ENCODE results near the gene PROSER2.
A peak's percentile ranks its signal among the peaks of the same experiment; 100 is the strongest.

PROSER2 gene

DNA sequence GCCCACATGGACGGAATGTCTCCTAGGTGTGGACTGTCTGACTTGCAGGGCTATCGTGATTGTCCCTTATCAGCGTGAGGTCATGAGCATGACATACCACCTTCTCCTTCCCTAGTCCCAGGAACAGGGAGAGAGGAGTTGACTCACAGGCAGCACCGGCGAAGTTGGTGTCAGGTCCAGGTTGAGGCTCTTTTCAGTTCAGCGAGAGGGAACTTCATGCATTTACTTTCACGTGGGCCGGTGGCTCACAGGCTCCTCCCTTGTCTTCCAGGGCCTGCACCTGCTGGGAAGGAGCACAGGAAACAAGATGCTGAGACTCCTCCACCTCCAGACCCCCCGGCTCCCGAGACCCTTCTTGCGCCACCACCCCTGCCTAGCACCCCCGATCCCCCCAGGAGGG, 46.1 kb downstream of the PROSER2 start:
- no peak for DNase-seq (ENCODE audit: low read depth in 2 of 2)

DNA sequence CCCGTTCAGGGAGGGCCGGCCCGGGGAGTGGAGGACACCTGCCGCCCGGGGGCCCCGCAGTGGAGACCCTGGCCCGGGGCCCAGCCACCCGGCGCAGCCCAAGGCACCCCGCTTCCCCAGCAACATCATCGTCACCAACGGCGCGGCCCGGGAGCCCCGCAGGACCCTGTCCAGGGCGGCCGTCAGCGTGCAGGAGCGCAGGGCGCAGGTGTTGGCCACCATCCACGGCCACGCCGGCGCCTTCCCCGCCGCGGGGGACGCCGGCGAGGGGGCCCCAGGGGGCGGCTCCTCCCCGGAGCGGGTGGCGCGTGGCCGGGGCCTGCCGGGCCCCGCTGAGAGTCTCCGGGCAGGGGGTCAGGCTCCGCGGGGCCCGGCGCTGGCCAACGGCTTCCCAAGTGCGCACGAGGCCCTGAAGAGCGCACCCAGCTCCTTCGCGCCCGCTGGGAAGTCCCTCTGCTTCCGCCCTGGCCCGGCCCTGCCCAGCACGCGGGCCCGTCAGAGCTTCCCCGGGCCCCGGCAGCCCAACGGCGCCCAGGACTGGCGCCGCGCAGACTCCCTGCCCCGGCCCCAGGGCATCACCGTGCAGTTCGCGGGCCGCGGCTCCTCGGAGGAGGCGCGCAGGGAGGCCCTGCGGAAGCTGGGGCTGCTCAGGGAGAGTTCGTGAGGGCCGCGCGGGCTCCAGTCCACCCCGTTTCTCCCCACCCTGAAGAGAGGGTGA, 46.7 kb downstream of the PROSER2 start:
- no peak for DNase-seq (ENCODE audit: low read depth in 2 of 2)

DNA sequence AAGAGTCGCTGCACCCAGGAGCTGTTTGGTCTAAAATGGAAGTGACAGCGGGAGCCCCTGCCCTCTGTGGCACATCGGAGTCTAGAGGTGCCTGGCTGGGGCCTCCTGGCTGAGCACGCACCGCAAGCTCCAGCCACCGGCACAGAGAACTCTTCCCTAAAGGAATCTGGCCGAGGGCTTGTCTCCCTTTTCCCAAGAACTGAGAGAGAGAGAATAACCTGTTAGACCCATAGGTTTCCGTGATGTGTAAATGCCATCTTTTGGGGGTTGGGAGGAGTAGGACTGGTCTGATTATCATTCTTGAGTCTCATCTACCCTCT, 47.3 kb downstream of the PROSER2 start:
- no peak for DNase-seq (ENCODE audit: low read depth in 2 of 2)

DNA sequence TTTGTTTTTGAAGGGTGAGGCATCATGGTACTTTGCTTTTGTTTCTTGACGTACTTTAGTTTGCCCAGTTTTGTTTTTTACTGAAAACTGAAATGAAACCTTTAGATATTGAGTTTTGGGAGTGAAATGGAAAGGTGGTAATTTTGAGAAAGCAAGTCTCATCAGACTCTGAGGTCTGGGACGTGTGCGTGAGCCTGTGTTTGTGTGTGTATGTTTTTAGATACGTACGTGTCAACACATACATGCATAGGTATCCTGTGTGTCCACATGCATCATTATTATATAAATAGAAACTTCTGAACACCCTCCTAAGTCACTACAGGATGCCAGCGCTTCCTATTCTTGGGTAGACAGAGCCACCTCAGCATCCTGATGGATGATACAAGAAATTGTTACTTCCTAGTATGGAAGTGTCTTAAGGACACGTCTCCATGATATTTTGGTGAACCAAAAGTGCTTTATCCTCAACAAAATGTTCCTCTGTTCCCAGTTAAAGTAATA, 47.8 kb downstream of the PROSER2 start:
- DNase-seq (ENCODE audit: low read depth in 2 of 2), result no peak

DNA sequence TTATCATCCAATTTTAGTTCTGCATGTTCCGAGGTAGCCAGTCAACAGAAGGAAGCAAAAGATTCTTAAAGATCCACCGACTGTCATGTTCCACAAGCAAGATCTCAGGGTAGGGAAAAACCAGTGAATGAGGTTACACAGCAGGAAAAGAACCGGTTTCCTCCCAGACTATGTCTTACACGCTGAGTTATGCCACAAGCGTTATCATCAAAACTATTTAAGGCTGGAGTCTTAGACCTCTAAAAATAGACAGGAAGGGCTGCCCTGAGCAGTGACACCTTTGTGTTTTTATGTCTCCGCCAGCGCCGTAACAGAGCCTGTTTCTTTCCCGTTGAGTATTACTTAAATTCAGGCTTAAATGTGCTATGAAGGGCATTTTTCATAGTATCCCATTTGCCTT, 48.3 kb downstream of the PROSER2 start:
- no peak for DNase-seq (ENCODE audit: low read depth in 2 of 2)

DNA sequence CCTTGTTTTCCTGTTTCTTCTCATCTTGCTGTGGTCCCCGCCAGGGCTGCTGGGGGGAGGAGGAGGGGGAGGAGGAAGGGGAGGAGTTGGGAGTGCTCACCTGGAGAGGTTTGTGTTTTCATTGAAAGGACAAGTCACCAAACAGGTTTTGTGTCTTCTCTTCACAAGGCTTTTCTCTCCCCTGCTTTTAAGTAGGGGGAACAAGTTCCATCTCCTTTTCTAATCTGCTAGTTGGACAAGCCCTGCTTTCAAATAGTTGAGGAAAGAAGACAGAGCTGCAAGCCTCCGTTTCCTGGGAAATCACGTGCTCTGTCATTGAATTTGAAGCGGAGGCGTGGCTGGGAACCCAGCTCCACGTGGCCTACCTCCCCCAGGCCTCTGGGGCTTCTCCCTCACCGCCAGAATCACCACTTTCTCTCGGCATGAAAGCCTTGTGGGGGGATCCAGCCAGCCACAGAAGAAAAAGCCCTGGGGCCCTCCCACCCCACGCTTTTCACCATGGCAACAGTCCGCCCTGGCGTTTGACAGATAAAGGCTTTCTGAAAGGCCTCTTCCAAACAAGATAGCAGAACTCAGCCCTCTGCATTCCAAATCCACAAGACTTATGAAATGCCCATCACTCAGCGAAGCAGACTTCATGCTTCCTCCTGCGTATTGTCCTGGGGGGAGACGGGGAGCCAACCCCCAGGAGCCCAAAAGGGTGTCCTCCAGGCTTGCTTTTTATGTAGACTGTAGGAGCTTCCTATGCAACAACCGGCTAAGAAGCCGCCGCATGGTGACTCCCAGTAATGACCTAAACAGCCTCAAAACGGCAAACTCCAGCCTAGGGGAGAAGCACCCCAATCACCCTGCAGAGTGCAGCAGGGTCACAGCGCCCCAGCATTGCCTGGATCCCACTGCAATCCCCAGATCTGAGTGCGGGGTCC, 51.7 kb downstream of the PROSER2 start:
- peak; percentile 18 to 37 for DNase-seq (ENCODE audit: low read depth in 2 of 2)

DNA sequence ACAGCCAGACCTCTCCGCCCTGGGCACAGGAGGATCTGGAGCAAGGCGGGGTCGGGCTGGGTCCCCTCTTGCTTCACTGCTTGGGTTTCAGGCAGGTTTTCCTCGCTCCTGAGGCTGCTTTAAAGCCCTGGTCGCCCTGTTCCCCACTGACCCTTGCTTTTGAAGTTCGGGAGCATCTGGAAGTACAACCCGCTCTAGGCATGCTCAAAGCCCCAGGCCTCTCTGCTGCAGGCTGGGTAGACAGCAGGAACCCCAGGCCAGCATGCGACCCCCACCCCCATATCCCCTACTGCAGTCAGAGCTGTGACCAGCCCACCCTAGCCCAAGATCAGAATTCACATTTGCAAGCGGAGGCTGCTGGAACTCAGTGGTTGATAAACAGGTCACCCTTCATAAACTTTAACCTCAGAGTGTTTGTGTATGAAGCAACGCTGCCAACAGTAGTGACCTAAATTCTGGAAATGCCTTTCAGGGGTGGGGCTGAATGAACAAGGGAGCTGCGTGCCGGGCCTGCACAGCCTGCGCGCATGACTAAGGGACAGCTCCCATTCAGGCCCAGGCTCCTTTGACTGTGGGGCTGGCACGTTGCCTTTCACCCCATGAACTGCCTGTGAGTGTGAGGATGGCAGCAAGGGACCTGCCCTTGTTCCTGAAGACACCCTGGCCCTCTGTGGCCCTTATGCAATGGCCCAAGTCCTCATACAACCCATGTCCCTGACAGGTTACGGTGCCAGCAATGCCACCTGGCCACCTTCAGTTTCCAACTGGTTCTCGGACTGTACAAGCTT, 52.5 kb downstream of the PROSER2 start:
- DNase-seq (ENCODE audit: low read depth in 2 of 2), result no peak

DNA sequence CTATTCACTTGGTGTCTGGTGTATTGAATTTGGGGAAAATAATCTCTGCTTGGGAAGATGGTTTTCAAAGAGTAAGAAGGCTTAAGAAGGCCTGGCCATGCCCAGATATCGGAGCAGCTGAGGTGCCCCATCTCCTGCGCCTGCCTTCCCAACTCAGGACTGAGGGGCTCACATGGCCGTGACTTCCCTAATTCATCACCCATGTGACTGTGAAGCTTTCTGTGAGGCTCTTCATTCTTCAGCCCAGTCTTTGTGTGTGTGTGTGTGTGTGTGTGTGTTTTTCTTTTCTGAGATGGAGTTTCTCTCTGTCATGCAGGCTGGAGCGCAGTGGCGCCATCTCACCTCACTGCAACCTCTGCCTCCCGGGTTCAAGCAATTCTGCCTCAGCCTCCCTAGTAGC, 53.2 kb downstream of the PROSER2 start:
- no peak for DNase-seq (ENCODE audit: low read depth in 2 of 2)

DNA sequence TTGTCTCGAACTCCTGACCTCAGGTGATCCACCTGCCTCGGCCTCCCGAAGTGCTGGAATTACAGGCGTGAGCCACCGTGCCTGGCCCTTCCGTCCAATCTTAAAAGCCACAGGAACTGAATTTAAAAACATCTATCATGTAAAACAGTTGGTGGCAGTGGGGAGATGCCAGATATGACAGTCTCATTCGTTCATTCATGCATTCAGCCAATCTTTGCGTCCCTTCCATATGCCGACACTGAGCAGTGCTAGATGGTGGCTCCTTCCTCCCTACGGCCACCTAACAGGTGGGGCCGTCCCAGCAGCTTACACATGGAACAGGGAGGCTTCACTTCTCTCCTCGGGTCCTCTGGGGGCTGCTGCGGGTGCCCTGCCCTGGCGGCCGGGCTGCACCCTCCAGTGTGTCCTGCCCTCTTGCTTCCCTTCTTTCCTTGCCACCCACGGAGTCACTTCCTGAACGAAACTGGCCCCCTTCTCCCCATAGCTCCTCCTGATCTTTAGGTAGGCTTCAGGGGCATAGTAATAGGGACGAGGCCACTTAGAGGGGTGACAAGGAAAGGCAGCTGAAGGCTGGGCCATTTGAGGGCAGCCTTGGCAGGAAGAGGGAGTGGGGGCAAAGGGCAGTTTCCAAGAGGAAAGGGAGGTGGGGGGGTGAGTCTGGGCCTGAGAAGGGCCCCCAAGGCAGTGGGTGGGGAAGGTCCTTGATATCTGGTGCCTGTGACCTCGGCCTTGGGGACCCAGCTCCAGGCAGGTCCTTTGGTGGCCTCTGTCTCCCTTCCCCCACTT, 53.8 kb downstream of the PROSER2 start:
- DNase-seq (ENCODE audit: low read depth in 2 of 2), result no peak

DNA sequence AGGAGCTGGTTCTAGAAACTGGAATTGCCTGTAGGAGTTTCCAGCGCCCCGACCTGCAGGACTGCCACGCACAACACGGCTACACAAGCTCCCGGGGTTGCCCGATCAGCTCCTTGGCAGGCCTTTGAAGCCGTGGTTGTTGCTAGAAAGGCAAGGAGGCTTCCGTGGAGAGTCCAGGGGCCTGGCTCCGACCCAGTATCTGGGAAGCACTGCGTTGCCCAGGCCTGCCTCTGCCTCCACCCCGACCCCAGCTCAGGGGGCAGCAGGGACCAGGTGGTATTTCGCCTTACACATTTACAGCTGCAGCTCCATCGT, 54.4 kb downstream of the PROSER2 start:
- DNase-seq (ENCODE audit: low read depth in 2 of 2), result no peak

DNA sequence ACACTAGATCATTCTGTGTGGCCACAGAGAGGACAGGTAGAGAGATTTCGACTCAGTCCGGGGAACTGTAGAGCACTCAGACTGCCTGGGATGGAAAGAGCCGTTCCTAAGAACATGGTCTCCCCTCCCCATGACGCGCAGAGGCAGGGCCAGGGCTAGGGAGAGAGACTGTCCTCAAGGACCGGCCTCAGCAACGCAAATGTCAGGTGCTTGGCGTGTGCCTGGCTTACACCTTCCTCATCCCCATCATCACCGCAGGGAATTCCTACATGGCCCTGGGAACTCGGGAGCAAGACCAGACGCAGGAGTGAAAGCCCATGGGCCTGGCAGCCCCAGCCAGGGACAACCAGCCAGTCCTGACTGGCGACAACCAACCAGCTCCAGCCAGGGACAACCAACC, 55.6 kb downstream of the PROSER2 start:
- DNase-seq (ENCODE audit: low read depth in 2 of 2), result no peak

DNA sequence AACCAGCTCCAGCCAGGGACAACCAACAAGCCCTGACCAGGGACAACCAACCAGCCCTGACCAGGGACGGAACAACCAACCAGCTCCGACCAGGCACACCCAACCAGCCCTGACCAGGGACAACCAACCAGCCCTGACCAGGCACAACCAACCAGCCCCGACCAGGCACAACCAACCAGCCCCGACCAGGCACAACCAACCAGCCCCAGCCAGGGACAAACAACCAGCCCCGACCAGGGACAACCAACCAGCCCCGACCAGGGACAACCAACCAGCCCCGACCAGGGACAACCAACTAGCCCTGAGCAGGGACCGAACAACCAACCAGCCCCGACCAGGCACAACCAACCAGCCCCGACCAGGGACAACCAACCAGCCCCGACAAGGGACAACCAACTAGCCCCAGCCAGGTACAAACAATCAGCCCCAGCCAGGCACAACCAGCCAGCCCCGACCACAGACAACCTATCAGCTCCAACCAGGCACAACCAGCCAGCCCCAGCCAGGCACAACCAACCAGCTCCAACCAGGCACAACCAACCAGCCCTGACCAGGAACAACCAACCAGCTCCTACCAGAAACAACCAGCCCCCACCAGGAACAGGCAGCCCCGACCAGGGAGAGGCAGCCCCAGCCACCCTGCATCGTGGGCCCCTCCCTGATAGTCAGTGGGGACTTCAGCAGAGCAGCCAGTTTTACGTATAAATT, 56.4 kb downstream of the PROSER2 start:
- no peak for DNase-seq (ENCODE audit: low read depth in 2 of 2)

DNA sequence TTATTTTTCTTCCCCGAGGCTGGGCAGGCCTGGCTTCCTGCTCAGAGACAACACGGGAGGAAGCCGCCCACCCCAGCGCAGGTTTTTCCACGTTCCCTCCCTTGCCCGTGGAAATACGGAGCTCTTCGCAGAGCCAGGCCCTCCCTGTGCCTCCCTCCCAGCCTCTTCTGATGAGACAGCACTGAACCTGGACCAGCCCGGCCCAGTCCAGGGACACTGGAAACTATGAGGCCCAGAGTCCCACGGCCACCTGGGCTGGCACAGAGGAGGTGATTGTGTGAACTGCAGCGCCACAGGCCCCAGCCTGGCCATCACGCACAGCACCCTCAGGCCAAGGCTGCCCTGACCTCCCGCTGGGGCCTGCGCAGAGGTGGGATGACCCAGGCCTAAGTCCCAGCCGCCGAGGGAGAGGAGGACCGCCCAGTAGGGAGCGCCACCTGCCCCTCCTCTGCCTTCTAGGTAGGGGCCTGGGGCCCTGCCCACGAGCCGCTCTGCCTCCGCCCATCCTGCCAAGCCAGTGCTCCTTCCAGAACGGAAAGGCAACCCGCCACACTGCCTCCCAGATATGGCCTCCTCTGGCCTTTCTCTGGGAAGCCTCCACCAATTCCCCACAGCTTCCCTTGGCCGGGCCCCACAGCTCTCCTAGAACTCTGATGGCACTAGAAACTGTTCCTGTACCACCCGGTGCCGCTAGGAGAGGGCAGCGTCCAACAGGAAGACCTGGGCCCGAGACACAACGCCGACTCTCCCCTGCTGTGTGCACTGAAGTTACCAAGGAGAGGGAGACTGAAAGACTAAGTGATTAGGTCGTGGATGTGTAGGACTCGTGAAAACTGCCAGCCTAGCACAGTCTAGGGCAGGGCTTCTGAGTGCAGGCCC, 57.2 kb downstream of the PROSER2 start:
- no peak for DNase-seq (ENCODE audit: low read depth in 2 of 2)

DNA sequence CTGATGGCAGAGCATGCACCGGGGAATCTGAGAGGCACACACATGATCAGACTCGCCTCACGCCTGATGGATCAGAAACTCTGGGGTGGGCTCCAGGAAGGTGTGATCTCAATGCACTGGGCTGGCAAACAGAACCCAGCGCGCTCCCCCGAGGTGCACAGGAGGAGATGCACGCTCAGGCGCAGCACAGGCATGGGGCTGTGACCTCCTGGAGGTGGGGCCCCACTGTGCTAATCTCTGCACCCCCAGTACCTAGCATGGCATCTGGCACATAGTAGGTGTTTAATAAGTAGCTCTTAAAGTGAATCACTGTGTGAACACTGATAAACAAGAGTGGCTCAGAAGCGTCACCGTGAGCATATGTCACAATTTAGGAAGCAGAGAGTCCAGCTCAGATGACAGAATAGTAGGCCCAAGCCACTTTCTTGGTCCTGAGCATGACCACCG, 57.9 kb downstream of the PROSER2 start:
- DNase-seq (ENCODE audit: low read depth in 2 of 2), result no peak

DNA sequence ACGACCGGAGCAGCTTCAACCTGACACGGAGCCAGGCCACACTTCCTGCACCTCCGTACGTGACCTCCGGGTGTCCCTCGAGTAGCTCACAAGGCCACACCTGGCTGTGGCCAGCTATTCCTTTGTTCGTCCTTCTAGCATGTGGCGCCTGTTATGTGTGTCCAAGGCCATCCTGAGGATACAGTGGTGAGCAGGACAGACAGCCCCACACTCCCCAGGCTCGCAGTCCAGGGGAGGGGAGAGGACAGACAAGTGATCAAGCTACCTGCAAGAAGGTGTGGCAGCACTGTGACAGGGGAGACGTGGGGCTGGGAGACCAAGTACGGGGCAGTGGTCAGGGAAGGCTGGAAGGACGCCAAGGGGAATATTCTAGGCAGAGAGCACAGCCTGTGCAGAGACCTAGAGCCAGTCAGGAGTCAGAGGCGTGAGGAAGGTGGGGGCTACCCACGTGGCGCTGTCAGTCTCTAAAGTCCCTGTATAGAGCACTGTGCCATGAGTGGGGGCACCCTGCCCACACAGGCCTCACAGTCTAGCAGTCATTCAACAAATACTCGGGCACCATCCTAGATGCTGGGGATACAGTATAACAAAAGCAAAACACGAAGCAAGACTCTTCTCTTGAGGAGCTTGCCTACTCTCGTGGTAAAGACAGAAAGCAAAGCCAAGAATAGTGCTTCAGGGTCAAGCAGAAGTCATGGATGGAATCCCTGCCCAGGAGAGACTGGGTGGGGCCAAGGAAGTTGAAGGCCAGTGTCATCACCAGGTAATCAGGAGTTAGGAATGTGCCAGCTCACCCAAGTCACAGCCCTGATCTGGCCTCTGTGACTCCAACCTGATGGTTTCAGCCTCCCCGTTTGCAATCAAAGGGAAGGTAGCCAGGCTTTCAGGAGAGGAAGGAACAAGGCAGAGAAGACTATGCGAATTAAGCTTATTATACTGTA, 58.6 kb downstream of the PROSER2 start:
- no peak for DNase-seq (ENCODE audit: low read depth in 2 of 2)

DNA sequence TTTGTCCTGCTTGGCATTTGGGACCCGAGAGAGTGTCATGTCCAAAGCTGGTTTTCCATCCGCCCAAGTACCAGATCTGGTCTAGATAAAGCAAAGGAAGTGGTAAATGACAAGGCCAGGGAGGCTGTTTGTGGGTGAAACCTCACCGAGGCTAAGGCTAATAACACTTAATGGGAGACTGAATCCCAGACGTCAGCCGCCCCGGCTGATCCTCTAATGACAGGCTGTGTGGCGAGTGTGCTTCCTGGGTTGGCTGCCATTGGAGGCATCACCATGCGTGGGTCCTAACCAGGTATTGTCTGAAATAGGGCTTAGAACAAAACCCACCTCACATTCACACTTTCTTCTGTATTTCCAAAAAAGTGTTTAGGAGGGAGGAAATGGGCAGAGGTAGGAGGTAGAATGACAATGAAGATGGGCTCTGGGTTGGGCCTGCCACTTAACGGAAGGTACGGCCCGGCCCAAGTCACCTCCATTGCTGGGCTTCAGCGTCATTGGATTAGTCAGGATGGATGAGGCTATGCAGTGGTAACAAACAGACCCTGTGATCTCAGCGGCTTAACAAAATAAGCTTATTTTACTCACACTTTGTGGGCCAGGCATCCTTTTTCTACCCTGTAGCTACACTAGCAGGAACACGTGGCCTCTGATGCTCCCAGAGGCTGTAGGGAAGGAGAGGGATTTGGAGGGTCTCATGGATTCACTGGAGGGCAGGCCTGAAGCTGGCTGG, 59.7 kb downstream of the PROSER2 start:
- no peak for DNase-seq (ENCODE audit: low read depth in 2 of 2)

DNA sequence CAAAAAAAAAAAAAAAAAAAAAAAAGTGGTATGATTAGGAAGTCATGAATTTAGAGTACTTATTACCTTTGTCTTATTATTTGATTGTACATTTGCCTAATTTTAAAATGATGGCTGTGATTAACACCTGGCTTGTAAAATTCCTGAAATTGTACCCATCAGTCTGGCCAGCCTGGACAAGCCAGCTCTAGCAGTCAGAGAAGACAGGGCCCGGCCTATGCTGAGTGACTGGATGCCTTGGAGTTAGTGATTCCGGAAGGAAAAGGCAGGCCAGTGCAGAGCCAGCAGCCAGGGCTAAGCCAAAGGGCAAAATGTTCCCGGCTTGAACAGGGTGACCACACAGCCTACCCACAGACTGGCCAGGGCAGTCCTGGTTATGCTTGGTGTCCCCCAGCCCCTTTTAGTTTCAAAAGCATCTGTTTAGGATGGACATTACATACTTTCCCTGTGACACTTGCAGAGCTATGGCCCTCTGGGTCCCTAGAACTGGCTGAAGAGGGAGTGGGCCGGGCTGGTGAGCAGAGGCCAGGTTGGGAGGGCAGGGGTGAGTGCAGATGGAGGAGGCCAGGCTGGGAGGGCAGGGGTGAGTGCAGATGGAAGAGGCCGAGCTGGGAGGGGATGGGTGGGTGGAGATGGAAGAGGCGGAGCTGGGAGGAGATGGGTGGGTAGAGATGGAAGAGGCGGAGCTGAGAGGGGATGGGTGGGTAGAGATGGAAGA, 61.7 kb downstream of the PROSER2 start:
- no peak for DNase-seq (ENCODE audit: low read depth in 2 of 2)

Data from stimulated activated CD4-positive, alpha-beta T cell treated with anti-CD3 and anti-CD28 coated beads, Interleukin-12 subunit alpha, Interleukin-12 subunit beta, amount 100 ng/mL, for 24 hours (primary cell).